B cell (primary cell): ENCODE measurements around the gene ADAMTS20. TPM values are rescaled to one million over a fixed set of nuclear protein-coding genes. Genes with fewer than 3 reads are reported as not detected.

Source experiments
- ATAC-seq: fragments of 200-7000 bp; cut with Tn5 transposase; one replicate; pipeline ENCODE4 v1.10.0; 2021; ENCODE audit warnings: low read depth, mild to moderate bottlenecking, moderate number of reproducible peaks, moderate library complexity
- CTCF ChIA-PET: fragments of 350-600 bp; sonication (Branson Sonifier 250); formaldehyde crosslinking; loops from one replicate; lab custom pipeline; 2021; ENCODE audit warnings: antibody characterized with exemption, inconsistent platforms; lab: Charles Lee
- POLR2A ChIA-PET: fragments of 350-600 bp; sonication (Branson Sonifier 250); formaldehyde crosslinking; loops from one replicate; lab custom pipeline; 2021; ENCODE audit warnings: antibody characterized with exemption; lab: Charles Lee
- DNase-seq: peaks from one replicate; pipeline ENCODE4 v3.0.0; 2013
- H2AFZ ChIP-seq: 2 replicates; pipeline ENCODE4 v1.6.1; 2012; ENCODE audit warnings: mild to moderate bottlenecking, low read depth, low read length; ENCODE audit not compliant: insufficient read depth, poor library complexity, severe bottlenecking
- H3K27ac ChIP-seq, 2 donors: 1 replicate in 1 of 2; 2 replicates in 1 of 2; pipeline ENCODE4 v1.5.1; 2012 to 2013; ENCODE audit warnings: low read length in 2 of 2, mild to moderate bottlenecking in 2 of 2, moderate library complexity in 1 of 2
- H3K27me3 ChIP-seq, 4 experiments: fragments of 200-600 bp in 1 of 4; sonication (generic) in 1 of 4; replicated peaks in 1 of 4; 1 replicate in 2 of 4; 2 replicates in 2 of 4; pipeline versions ENCODE4 v1.6.1 to v1.7.0; 2013 to 2016; ENCODE audit warnings: low read length in 3 of 4, mild to moderate bottlenecking in 2 of 4, mixed read lengths in 1 of 4, moderate library complexity in 1 of 4; ENCODE audit not compliant: insufficient read depth in 4 of 4, control insufficient read depth in 3 of 4; ENCODE audit errors: control extremely low read depth in 1 of 4
- H3K36me3 ChIP-seq, 2 experiments: replicated peaks in 1 of 2; 1 replicate in 1 of 2; 2 replicates in 1 of 2; pipeline versions ENCODE4 v1.6.1 to v1.7.1; 2013; ENCODE audit warnings: low read length in 1 of 2; ENCODE audit not compliant: insufficient read depth in 2 of 2, control insufficient read depth in 1 of 2; ENCODE audit errors: control extremely low read depth in 1 of 2, extremely low read depth in 1 of 2
- H3K4me1 ChIP-seq, 2 donors: fragments of 200-600 bp in 1 of 2; sonication (generic) in 1 of 2; 1 replicate in 1 of 2; 2 replicates in 1 of 2; pipeline versions ENCODE4 v1.5.1 to v1.6.1; 2013 to 2017; ENCODE audit warnings: low read length in 2 of 2; ENCODE audit not compliant: control insufficient read depth in 2 of 2, insufficient read depth in 2 of 2
- H3K4me2 ChIP-seq: replicated peaks from 2 replicates; pipeline ENCODE3; 2012; ENCODE audit warnings: mild to moderate bottlenecking, low read depth, low read length; ENCODE audit not compliant: poor library complexity, severe bottlenecking
- H3K4me3 ChIP-seq, 5 experiments: fragments of 200-600 bp in 1 of 5; sonication (generic) in 1 of 5; 1 replicate in 3 of 5; 2 replicates in 2 of 5; pipeline versions ENCODE4 v1.5.1 to v1.7.0; 2011 to 2016; ENCODE audit warnings: low read length in 4 of 5, mild to moderate bottlenecking in 4 of 5, low read depth in 2 of 5, control low read depth in 1 of 5, moderate library complexity in 1 of 5; ENCODE audit not compliant: insufficient read depth in 1 of 5; ENCODE audit errors: control extremely low read depth in 1 of 5, extremely low read depth in 1 of 5
- H3K79me2 ChIP-seq: fragments of 200-600 bp; sonication (generic); one replicate; pipeline ENCODE4 v1.6.0; 2016; ENCODE audit warnings: low read length; ENCODE audit not compliant: control insufficient read depth, insufficient read depth
- H3K9ac ChIP-seq: fragments of 200-600 bp; sonication (generic); 2 replicates; pipeline ENCODE4 v1.6.1; 2017; ENCODE audit warnings: mild to moderate bottlenecking, low read length, moderate library complexity
- H3K9me3 ChIP-seq, 3 donors: one replicate each; pipeline versions ENCODE4 v1.6.1 to v1.7.1; 2013; ENCODE audit warnings: low read length in 2 of 3; ENCODE audit not compliant: control insufficient read depth in 2 of 3, insufficient read depth in 1 of 3; ENCODE audit errors: control extremely low read depth in 1 of 3
- H4K20me1 ChIP-seq: 2 replicates; pipeline ENCODE4 v1.6.0; 2012; ENCODE audit warnings: mild to moderate bottlenecking, low read length; ENCODE audit not compliant: insufficient read depth, control insufficient read depth, poor library complexity, severe bottlenecking
- H3K27ac Mint-ChIP-seq: one replicate; pipeline ENCODE4 v1.8.0; 2021; ENCODE audit warnings: mixed read lengths
- H3K27me3 Mint-ChIP-seq: one replicate; pipeline ENCODE4 v1.8.0; 2021; ENCODE audit warnings: mixed read lengths
- H3K4me1 Mint-ChIP-seq: one replicate; pipeline ENCODE4 v1.8.0; 2021; ENCODE audit warnings: mixed read lengths
- H3K4me3 Mint-ChIP-seq: one replicate; pipeline ENCODE4 v1.8.0; 2021; ENCODE audit warnings: mixed read lengths
- H3K9me3 Mint-ChIP-seq: one replicate; pipeline ENCODE4 v1.8.0; 2022; ENCODE audit warnings: mixed read lengths; ENCODE audit not compliant: insufficient read depth
- EZH2 ChIP-seq: IDR thresholded peaks from 2 replicates; pipeline ENCODE4 v1.6.1; 2012; ENCODE audit warnings: borderline replicate concordance, low read depth, mild to moderate bottlenecking, moderate library complexity, low read length; ENCODE audit not compliant: insufficient read depth, poor library complexity, severe bottlenecking
- WGBS: methylation state at CpG from one replicate; pipeline ENCODE4 v1.1.5; 2013; ENCODE audit warnings: missing lambda C conversion rate; ENCODE audit not compliant: insufficient coverage; 5-methylcytosine and 5-hydroxymethylcytosine counted together
- intact Hi-C: fragments of 100-400 bp; cut with micrococcal nuclease; formaldehyde crosslinking; loops from one replicate; pipeline ENCODE4 v1.10.0; 2022
- polyA plus RNA-seq: library from polyadenylated mRNA; depleted of rRNA; stranded (reverse); fragments of >200 nt; gene quantifications from 2 replicates; pipeline ENCODE4 v1.2.3, GENCODE V29; 2012
- total RNA-seq, 2 donors: library from RNA; stranded (reverse); fragments of 120-200 nt in 1 of 2; gene quantifications; 1 replicate in 1 of 2; 2 replicates in 1 of 2; pipeline versions ENCODE4 v1.2.3 to v1.2.4, GENCODE V29; 2013 to 2022
- TF ChIP-seq, protein P1 (sequence below): fragments of 200-600 bp; IDR thresholded peaks from one replicate; pipeline ENCODE4 v1.8.0; 2022; ENCODE audit warnings: antibody characterized with exemption, mild to moderate bottlenecking

Gene ADAMTS20
- total and polyA plus RNA-seq, 2 donors (not counting 1 experiment from before 2014, with no cell fraction given) = not detected

DNA sequence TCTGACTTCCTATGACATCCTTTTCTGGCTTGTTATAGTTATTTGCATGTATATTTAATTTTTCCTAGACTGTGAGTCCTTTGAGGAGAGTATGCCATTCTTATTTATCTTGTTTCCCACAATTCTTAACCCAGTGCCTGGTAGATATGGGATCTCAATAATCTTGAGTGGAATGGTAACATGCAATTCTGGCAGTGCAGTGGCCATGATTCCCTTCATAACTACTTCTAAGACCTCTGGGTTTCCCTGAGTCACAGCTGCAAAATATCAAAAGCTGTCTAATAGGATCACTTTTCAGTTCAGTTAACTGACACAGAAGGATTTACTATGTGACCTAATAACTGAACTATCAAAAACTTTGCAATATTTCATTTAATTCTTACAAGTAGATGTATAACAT lies 135.0 kb downstream of the ADAMTS20 start:
- H3K27ac Mint-ChIP-seq = no peak overlapping the region
- no peaks in the 10 kb centered on the region for H3K4me1 Mint-ChIP-seq
- H3K36me3 ChIP-seq = no peaks in the 10 kb centered on the region
- no peak overlapping the region for H3K27ac ChIP-seq
- intact Hi-C loops = no loop called here
- ChIA-PET POLR2A (no interaction called here), CTCF (no interaction called here)
- H3K4me1 ChIP-seq = no peaks in the 10 kb centered on the region
- H3K4me3 ChIP-seq = no peak overlapping the region
- no peak overlapping the region for H3K4me2 ChIP-seq
- ATAC-seq (no peak), DNase-seq (no peak)
- H2AFZ ChIP-seq = no peak overlapping the region
- H3K9ac ChIP-seq = no peak overlapping the region
- H3K27me3 ChIP-seq = no peaks in the 10 kb centered on the region
- TF ChIP-seq EZH2 = no peak
- TF ChIP-seq, protein P1, sequence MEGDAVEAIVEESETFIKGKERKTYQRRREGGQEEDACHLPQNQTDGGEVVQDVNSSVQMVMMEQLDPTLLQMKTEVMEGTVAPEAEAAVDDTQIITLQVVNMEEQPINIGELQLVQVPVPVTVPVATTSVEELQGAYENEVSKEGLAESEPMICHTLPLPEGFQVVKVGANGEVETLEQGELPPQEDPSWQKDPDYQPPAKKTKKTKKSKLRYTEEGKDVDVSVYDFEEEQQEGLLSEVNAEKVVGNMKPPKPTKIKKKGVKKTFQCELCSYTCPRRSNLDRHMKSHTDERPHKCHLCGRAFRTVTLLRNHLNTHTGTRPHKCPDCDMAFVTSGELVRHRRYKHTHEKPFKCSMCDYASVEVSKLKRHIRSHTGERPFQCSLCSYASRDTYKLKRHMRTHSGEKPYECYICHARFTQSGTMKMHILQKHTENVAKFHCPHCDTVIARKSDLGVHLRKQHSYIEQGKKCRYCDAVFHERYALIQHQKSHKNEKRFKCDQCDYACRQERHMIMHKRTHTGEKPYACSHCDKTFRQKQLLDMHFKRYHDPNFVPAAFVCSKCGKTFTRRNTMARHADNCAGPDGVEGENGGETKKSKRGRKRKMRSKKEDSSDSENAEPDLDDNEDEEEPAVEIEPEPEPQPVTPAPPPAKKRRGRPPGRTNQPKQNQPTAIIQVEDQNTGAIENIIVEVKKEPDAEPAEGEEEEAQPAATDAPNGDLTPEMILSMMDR = no peak
- H4K20me1 ChIP-seq = no peaks in the 10 kb centered on the region
- no peaks in the 10 kb centered on the region for H3K9me3 Mint-ChIP-seq
- H3K4me3 Mint-ChIP-seq = no peak overlapping the region
- no peaks in the 10 kb centered on the region for H3K79me2 ChIP-seq
- H3K27me3 Mint-ChIP-seq = no peaks in the 10 kb centered on the region
- H3K9me3 ChIP-seq = no peaks in the 10 kb centered on the region

- Histone ChIP-seq H3K79me2 (no peaks in the 10 kb centered on the region), H3K27ac (no peak overlapping the region), H3K9ac (no peak overlapping the region), H3K36me3 (no peaks in the 10 kb centered on the region), H4K20me1 (no peaks in the 10 kb centered on the region), H2AFZ (no peak overlapping the region), H3K27me3 (no peaks in the 10 kb centered on the region), H3K4me1 (no peaks in the 10 kb centered on the region), H3K4me2 (no peak overlapping the region), H3K4me3 (no peak overlapping the region), H3K9me3 (no peaks in the 10 kb centered on the region)
- DNase-seq (no peak), ATAC-seq (no peak)
- Mint-ChIP-seq H3K9me3 (no peaks in the 10 kb centered on the region), H3K4me1 (no peaks in the 10 kb centered on the region), H3K27me3 (no peaks in the 10 kb centered on the region), H3K4me3 (no peak overlapping the region), H3K27ac (no peak overlapping the region)
- intact Hi-C loops = no loop called here
- ChIA-PET POLR2A (no interaction called here), CTCF (no interaction called here)
- TF ChIP-seq EZH2 = no peak
- TF ChIP-seq, protein P1 = no peak
- no CpG with 5 or more reads among the region's 1 CpG for WGBS
Measured at GRCh38 chr12:43407816-43408645, 144.0 kb downstream of the ADAMTS20 start.
